Measurements from ENCODE around the gene TIMM13.

Gene TIMM13

GRCh38 chr19:2376784-2377519 is 50.4 kb downstream of the TIMM13 start:
- intact Hi-C loops (cut with DNase I; ENCODE audit: low total_unique reads), result loop anchor here (10.0 kb wide), 1 partner anchor 242 kb away; no protein-coding TSS in a partner anchor
- H3K9me3 ChIP-seq, result peaks cover 0 to 6% (median 5%) of the 10 kb centered on the region in 3 donors
- no peak for TF ChIP-seq CTCF (IDR thresholded peaks at IDR 0.05)

More at GRCh38 chr19:2376784-2377519, 50.4 kb downstream of the TIMM13 start:
- Histone ChIP-seq H3K27me3 (peaks cover 0 to 65% of the 10 kb centered on the region in 2 donors), H3K4me3 (no peak overlapping the region), H3K4me1 (no peaks in the 10 kb centered on the region), H3K36me3 (no peaks in the 10 kb centered on the region), H3K27ac (no peak overlapping the region)
- no peak for DNase-seq

Data from tibial artery (tissue), 4 donors.